Measurements from ENCODE around the gene ASRGL1. TPM values are rescaled to one million over a fixed set of nuclear protein-coding genes. Genes with fewer than 3 reads are reported as not detected.
"Not testable (repeated sequence)": the region's sequence is repeated elsewhere in the genome, so short reads cannot be mapped to it uniquely, and the experiment has no call there.

ASRGL1 gene
- 1.9 TPM for polyA plus RNA-seq

DNA sequence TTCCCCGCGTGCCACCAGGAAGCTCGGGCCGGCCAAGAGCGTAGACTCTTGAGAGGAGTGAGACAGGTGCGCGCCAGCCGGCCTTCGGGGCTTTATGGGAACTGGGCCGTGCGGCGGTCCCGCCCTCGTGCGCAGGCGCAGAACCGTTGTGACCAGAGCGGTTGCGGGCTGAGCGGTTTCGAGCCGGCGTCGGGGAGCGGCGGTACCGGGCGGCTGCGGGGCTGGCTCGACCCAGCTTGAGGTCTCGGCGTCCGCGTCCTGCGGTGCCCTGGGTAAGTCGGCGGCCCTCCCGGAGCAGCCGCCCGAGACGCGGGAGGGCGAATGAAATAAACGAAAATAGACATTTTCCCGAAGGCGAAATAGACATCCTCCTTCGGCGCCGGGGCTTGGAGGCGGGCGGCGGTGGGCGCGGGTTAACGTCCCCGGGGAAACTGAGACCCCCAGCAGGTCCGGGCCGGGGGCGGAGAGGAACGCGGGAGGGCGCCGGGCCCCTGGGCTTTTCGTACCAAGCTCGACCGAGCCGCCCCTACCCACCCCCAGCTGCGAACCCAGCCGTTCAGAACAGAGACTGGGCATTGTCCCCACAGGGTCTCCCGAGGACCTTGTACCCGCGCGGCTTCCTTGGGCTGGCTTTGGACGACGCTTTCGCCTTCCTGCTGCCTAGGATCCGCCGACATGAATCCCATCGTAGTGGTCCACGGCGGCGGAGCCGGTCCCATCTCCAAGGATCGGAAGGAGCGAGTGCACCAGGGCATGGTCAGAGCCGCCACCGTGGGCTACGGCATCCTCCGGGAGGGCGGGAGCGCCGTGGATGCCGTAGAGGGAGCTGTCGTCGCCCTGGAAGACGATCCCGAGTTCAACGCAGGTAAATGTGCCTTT lies at the start of gene ASRGL1:
Gene ASRGL1, plus strand, starts transcription at position 146 of the 879 bp plus-strand sequence. Its CDS starts 530 bp downstream, at position 676.
- H3K4me3 Mint-ChIP-seq: peak within 1 kb of the TSS; percentile 83 to 96 (median 92)
- H3K36me3 Mint-ChIP-seq: peaks cover 2% of the 10 kb centered on the region
- peaks cover 8% of the 10 kb centered on the region for H3K27me3 Mint-ChIP-seq
- H3K27ac Mint-ChIP-seq: peak within 1 kb of the TSS; percentile 16 to 83 (median 31)
- peaks cover 6 to 12% (median 8%) of the 10 kb centered on the region in 3 donors for H3K4me1 Mint-ChIP-seq
- H3K9me3 Mint-ChIP-seq: no peaks in the 10 kb centered on the region

DNA sequence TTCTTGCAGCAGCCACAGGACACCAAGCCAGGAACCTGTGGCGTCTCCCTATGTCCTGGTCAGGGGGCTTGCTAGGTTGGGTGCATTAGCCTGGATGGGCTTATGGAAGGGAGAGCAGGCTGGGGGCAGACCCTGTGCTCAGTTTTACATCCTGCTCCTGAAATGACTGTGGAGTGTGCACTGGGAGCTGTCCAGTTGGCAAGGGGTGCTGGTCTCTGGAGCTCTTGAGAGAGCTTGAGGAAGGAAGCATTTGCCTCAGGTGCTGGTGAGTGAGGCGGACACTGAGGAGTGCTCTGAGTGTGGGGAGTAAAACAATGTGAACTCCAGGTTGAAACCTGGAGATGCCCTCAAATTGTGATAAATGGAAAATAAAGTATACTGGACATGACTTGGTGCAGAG lies 41.7 kb upstream of the ASRGL1 start:
- Mint-ChIP-seq H3K27me3 (peaks cover 10% of the 10 kb centered on the region), H3K9me3 (peaks cover 1 to 3% (median 3%) of the 10 kb centered on the region in 3 donors), H3K4me1 (no peaks in the 10 kb centered on the region), H3K4me3 (no peak overlapping the region), H3K27ac (no peak overlapping the region), H3K36me3 (no peaks in the 10 kb centered on the region)

DNA sequence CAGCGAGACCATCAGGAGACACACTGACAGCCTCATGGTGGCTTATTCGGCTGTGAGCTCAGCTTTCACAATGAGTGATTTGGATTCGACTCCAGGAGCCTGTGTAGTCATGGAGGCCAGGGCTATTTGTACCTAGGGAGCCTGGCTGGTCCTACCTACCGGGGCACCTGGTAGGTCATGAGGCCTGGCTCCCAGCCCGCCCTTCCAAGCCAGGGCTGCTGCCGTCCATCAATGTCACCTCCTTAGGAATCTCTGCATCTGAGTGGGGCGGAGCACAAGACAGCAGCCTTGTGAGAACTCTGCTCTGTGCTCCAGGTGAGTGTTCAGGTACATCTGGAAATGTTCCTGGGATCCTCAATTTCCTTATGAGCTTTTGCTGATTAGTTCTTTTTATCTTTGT lies 38.3 kb upstream of the ASRGL1 start, which contains the start of gene SCGB1D4:
Gene SCGB1D4, minus strand, starts transcription at position 101 of the 400 bp plus-strand sequence. Its CDS starts 65 bp downstream, at position 36.
- H3K4me1 Mint-ChIP-seq: no peaks in the 10 kb centered on the region
- no peak within 1 kb of the TSS for H3K27ac Mint-ChIP-seq
- H3K4me3 Mint-ChIP-seq: no peak within 1 kb of the TSS
- H3K9me3 Mint-ChIP-seq: no peaks in the 10 kb centered on the region
- H3K27me3 Mint-ChIP-seq: peaks cover 18% of the 10 kb centered on the region
- no peaks in the 10 kb centered on the region for H3K36me3 Mint-ChIP-seq

DNA sequence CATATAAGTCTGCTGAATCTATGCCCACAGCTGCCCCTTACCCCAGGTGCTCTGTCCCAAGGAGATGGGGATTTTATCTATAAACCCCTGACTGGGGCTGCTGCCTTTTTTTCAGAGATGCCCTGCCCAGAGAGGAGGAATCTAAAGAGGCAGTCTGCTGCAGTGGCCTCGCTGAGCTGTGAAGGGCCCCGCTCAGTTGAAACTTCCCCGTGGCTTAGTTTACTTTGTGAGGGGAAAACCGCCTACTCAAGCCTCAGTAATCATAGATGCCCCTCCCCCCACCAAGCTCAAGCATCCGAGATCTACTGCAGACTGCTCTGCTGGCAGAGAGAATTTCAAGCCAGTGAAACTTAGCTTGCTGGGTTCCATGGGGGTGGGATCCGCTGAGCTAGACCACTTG lies 31.0 kb upstream of the ASRGL1 start:
- H3K27ac Mint-ChIP-seq: no peak overlapping the region
- peaks cover 0 to 12% (median 0%) of the 10 kb centered on the region in 3 donors for H3K9me3 Mint-ChIP-seq
- H3K4me3 Mint-ChIP-seq: no peak overlapping the region
- H3K4me1 Mint-ChIP-seq: peaks cover 1 to 3% (median 1%) of the 10 kb centered on the region in 3 donors
- no peaks in the 10 kb centered on the region for H3K36me3 Mint-ChIP-seq
- peaks cover 15% of the 10 kb centered on the region for H3K27me3 Mint-ChIP-seq

DNA sequence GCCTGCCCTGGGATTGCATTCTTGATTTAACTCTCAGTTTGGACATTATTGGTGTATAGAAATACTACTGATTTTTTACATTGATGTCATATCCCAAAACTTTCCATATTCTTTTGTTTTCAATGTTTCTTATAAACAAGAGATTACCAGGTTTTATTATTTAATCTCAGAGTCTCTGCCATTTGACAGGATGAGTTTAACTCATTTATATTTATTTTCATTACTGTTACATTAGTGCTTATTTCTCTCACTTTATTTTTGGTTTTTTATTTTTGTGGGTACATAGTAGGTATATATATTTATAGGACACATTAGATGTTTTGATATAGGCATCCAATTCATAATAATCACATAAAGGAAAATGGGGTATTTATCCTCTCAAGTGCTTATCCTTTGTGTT lies 29.3 kb upstream of the ASRGL1 start:
- Mint-ChIP-seq H3K4me1 (peaks cover 5 to 8% (median 5%) of the 10 kb centered on the region in 3 donors), H3K36me3 (no peaks in the 10 kb centered on the region), H3K27ac (no peak overlapping the region)

DNA sequence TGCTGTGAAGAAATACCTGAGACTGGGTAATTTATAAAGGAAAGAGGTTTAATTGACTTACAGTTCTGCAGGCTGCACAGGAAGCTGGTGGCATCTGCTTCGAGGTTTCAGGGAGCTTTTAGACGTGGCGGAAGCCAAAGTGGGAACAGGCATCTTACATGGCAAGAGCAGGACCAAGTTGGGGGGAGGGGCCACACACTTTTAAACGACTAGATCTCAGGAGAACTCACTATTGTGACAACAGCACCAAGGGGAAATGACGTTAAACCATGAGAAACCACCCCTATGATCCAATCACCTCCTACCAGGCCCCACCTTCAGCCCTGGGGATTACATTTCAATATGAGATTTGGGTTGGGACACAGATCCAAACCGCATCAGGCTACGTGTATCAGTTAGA lies 27.3 kb upstream of the ASRGL1 start:
- H3K27ac Mint-ChIP-seq: no peak overlapping the region
- H3K27me3 Mint-ChIP-seq: peaks cover 13% of the 10 kb centered on the region

More for the DNA sequence above, 29.3 kb upstream of the ASRGL1 start:
- Mint-ChIP-seq H3K27me3 (peaks cover 13% of the 10 kb centered on the region), H3K4me3 (no peak overlapping the region), H3K9me3 (peaks cover 0 to 12% (median 0%) of the 10 kb centered on the region in 3 donors)

DNA sequence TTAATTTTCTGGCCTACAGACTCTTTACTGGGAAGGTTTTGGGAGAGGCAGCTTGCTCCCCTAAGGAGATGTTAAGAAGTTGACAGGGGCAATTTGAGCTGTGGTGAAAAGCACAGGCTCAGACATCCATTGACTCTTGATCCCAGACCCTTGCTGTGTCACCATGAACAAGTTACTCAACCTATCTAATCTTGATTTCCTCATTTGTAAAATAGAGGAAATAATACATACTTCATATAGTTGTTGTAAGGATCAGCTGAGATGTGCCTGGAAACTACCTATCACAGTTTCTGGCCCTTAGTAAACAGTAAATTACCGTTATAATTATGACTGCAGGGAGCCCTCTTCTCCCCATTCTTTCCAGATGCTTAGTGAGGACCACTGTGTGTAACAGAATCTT lies 21.8 kb upstream of the ASRGL1 start:
- Mint-ChIP-seq H3K36me3 (no peaks in the 10 kb centered on the region), H3K9me3 (no peaks in the 10 kb centered on the region), H3K27ac (no peak overlapping the region), H3K27me3 (peaks cover 20% of the 10 kb centered on the region), H3K4me1 (peaks cover 5 to 8% (median 5%) of the 10 kb centered on the region in 3 donors), H3K4me3 (no peak overlapping the region)

More for the DNA sequence above, 27.3 kb upstream of the ASRGL1 start:
- Mint-ChIP-seq H3K4me3 (no peak overlapping the region), H3K4me1 (peaks cover 5 to 8% (median 5%) of the 10 kb centered on the region in 3 donors), H3K9me3 (peaks cover 0 to 12% (median 0%) of the 10 kb centered on the region in 3 donors), H3K36me3 (no peaks in the 10 kb centered on the region)

DNA sequence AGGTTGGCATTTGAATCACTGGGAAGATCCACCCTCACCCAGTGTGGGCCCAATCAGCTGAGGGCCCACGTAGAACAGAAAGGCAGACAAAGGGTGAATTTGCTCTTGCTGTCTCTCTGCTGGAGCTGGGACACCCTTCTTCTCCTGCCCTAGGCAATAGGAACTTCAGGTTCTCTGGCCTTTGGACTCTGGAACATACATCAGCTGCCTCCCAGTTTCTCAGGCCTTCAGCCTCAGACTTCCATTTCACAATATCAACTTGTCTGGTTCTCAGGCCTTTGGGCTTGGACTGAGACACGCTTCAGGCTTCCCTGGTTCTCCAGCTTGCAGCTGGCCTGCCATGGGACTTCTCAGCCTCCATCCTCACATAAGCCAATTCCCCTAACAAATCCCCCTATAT lies 14.7 kb upstream of the ASRGL1 start:
- H3K36me3 Mint-ChIP-seq: no peaks in the 10 kb centered on the region

DNA sequence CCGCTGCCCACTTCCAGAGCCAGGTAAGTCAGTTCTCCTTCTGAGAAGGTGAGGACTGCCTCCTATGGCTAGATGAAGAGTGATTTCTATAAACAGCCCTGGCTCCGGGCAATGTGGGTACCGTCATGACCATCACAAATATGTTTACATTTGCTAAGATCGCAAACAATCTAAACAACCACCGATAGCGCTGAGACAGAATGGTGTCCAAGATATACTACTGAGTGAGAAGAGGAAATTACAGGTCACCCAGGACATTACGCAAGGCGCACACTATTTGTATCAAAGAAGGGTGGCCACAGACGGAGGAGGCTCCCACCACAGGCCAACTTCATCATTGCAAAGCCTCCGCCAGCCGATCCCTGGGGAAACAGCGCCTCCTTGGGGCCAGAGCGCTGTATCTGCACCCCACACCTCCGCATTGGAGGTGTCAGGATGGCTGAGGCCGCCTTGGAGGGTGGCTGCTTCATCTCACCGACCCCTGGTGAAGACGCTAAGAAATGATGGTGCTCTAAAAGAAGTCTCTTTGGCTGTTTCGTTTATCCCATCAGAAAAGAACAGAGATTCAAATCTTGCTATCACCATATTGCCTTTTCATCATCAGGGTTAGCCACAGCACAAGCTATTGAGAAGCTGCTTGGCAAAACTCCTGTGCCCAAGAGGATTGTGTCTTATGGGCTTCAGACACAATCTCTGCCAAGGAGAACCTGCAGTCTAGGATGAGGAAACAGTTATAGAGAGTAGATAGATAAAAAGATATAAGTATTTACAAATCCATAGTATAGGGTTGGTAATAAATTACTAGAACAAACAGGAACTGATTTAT lies 12.3 kb upstream of the ASRGL1 start:
- Mint-ChIP-seq H3K4me1 (peaks cover 0 to 5% (median 0%) of the 10 kb centered on the region in 3 donors), H3K27ac (no peak overlapping the region), H3K36me3 (no peaks in the 10 kb centered on the region), H3K27me3 (peaks cover 17% of the 10 kb centered on the region), H3K4me3 (no peak overlapping the region), H3K9me3 (peaks cover 0 to 1% (median 0%) of the 10 kb centered on the region in 3 donors)

More for the DNA sequence above, 14.7 kb upstream of the ASRGL1 start:
- no peak overlapping the region for H3K4me3 Mint-ChIP-seq
- H3K27me3 Mint-ChIP-seq: peaks cover 19% of the 10 kb centered on the region
- peaks cover 0 to 1% (median 0%) of the 10 kb centered on the region in 3 donors for H3K9me3 Mint-ChIP-seq
- H3K4me1 Mint-ChIP-seq: peaks cover 0 to 3% (median 0%) of the 10 kb centered on the region in 3 donors
- H3K27ac Mint-ChIP-seq: no peak overlapping the region

DNA sequence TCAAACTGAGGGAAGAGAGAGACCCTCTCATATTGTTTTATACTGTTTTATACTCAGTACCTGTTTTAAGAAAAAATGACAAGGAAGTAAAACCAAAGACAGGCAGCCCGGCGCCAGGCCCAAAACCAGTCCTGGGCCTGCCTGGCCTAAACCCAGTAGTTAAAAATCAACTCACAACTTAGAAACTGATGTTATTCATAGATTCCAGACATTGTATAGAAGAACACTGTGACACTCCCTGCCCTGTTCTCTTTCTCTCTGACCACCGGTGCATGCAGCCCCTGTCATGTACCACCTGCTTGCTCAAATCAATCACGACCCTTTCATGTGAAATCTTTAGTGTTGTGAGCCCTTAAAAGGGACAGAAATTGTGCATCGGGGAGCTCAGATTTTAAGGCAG lies 11.5 kb upstream of the ASRGL1 start:
- H3K27me3 Mint-ChIP-seq: peaks cover 16% of the 10 kb centered on the region
- not testable (repeated sequence) for H3K27ac Mint-ChIP-seq, H3K36me3 Mint-ChIP-seq, H3K9me3 Mint-ChIP-seq, H3K4me3 Mint-ChIP-seq, H3K4me1 Mint-ChIP-seq

DNA sequence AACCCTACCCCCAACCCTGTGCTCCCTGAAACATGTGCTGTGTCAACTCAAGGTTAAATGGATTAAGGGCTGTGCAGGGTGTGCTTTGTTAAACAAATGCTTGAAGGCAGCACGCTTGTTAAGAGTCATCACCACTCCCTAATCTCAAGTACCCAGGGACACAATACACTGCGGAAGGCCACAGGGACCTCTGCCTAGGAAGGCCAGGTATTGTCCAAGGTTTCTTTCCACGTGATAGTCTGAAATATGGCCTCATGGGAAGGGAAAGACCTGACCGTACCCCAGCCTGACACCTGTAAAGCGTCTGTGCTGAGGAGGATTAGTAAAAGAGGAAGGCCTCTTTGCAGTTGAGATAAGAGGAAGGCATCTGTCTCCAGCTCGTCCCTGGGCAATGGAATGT lies 10.5 kb upstream of the ASRGL1 start:
- H3K9me3 Mint-ChIP-seq, H3K27ac Mint-ChIP-seq, H3K36me3 Mint-ChIP-seq, H3K4me1 Mint-ChIP-seq, H3K4me3 Mint-ChIP-seq: not testable (repeated sequence)
- H3K27me3 Mint-ChIP-seq: peaks cover 16% of the 10 kb centered on the region

DNA sequence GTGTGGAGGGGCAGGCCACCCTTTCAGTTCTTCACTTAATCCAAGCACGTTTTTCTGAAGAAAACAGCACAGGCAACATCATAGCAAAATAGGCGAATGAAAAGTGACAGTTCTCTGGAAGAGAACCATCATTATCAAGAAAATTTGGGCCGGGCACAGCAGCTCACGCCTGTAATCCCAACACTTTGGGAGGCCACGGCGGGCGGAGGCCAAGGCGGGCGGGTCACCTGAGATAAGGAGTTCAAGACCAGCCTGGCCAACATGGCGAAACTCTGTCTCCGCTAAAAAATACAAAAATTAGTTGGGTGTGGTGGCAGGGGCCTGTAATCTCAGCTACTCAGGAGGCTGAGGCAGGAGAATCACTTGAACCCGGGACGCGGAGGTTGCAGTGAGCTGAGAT lies 9.7 kb upstream of the ASRGL1 start:
- H3K4me3 Mint-ChIP-seq, H3K27ac Mint-ChIP-seq, H3K9me3 Mint-ChIP-seq, H3K4me1 Mint-ChIP-seq, H3K36me3 Mint-ChIP-seq: not testable (repeated sequence)
- H3K27me3 Mint-ChIP-seq: peaks cover 15% of the 10 kb centered on the region

DNA sequence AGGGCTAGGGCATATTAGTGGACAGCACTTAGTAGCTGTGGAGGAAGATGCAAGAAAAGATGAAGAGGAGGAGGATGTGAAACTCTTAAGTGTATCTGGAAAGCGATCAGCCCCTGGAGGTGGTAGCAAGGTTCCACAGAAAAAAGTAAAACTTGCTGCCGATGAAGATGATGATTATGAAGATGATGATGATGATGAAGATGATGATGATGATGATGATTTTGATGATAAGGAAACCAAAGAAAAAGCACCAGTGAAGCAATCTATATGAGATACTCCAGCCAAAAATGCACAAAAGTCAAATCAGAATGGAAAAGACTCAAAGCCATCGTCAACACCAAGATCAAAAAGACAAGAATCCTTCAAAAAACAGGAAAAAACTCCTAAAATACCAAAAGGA lies 6.0 kb upstream of the ASRGL1 start:
- Mint-ChIP-seq H3K27me3 (peaks cover 14% of the 10 kb centered on the region), H3K4me3 (peak overlapping the region in 1 of 4 donors; percentile 1)
- H3K36me3 Mint-ChIP-seq, H3K27ac Mint-ChIP-seq, H3K9me3 Mint-ChIP-seq, H3K4me1 Mint-ChIP-seq: not testable (repeated sequence)

DNA sequence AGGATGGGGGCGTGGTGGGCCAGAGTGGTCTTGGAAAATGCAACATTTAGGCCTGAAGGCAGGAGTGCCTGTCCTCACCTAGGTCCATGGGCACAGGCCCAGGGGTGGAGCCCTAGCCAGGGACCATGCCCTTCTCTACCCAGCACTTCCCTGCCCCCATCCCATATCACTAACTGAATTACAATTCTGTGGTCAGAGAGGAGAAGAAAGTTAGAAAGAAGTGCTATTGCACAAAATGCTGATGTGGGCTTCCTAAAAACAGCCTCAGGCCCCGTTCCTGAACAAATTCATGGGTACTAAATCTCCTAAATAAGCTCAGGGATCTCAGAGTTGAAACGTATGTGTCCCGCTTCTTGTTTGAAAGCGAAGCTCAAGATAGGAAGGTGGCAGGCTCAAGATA lies 3.5 kb upstream of the ASRGL1 start:
- peaks cover 2% of the 10 kb centered on the region for H3K36me3 Mint-ChIP-seq
- H3K27me3 Mint-ChIP-seq: peaks cover 16% of the 10 kb centered on the region
- peaks cover 4 to 12% (median 6%) of the 10 kb centered on the region in 3 donors for H3K4me1 Mint-ChIP-seq
- H3K4me3 Mint-ChIP-seq: no peak overlapping the region
- H3K27ac Mint-ChIP-seq: no peak overlapping the region
- no peaks in the 10 kb centered on the region for H3K9me3 Mint-ChIP-seq

DNA sequence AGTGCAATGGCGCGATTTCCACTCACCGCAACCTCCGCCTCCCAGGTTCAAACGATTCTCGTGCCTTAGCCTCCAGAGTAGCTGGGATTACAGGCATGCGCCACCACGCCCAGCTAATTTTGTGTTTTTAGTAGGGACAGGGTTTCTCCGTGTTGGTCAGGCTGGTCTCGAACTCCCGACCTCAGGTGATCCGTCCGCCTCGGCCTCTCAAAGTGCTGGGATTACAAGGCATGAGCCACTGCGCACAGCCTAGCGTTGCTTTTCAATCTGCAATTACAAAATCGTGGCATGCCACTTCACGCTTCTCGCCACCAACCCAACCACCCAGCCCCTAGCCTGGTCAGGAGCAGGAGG lies 322 bp upstream of the ASRGL1 start:
- Mint-ChIP-seq H3K27ac (peak overlapping the region; percentile 16 to 83 (median 31)), H3K4me1 (peaks cover 6 to 12% (median 8%) of the 10 kb centered on the region in 3 donors), H3K4me3 (peak overlapping the region; percentile 83 to 96 (median 92))
- H3K9me3 Mint-ChIP-seq, H3K36me3 Mint-ChIP-seq, H3K27me3 Mint-ChIP-seq: not testable (repeated sequence)

All from IgD-negative memory B cell (primary cell).